ENCODE data around the gene ADGRG4.
A peak's percentile ranks its signal among the peaks of the same experiment; 100 is the strongest.
"Not testable (repeated sequence)": the region's sequence is repeated elsewhere in the genome, so short reads cannot be mapped to it uniquely, and the experiment has no call there.

Gene ADGRG4

GRCh38 chrX:136300721-136301120, at the start of gene ADGRG4:
Gene ADGRG4, plus strand, starts transcription at chrX:136300963. Its CDS starts 7,815 bp downstream, at chrX:136308778.
- DNase-seq (ENCODE audit: low read depth) = not testable (repeated sequence)

GRCh38 chrX:136251041-136251991, 49.4 kb upstream of the ADGRG4 start, which contains the start of gene MAP7D3:
Gene MAP7D3, minus strand, starts transcription at chrX:136251400. Its CDS starts 42 bp downstream, at chrX:136251358.
- DNase-seq (ENCODE audit: low read depth) = peak; percentile 45

GRCh38 chrX:136255541-136255940, 45.2 kb upstream of the ADGRG4 start:
- no peak for DNase-seq (ENCODE audit: low read depth)

GRCh38 chrX:136256026-136256425, 44.7 kb upstream of the ADGRG4 start:
- DNase-seq (ENCODE audit: low read depth) = no peak

- DNase-seq (ENCODE audit: low read depth) = no peak
Measured at GRCh38 chrX:136258951-136259350, 41.8 kb upstream of the ADGRG4 start.

- DNase-seq (ENCODE audit: low read depth) = no peak
Measured at GRCh38 chrX:136259543-136259942, 41.2 kb upstream of the ADGRG4 start.

- DNase-seq (ENCODE audit: low read depth) = no peak
Measured at GRCh38 chrX:136260776-136261175, 40.0 kb upstream of the ADGRG4 start.

- DNase-seq (ENCODE audit: low read depth) = no peak
Measured at GRCh38 chrX:136261321-136261720, 39.4 kb upstream of the ADGRG4 start.

- no peak for DNase-seq (ENCODE audit: low read depth)
Measured at GRCh38 chrX:136262243-136262642, 38.5 kb upstream of the ADGRG4 start.

- no peak for DNase-seq (ENCODE audit: low read depth)
Measured at GRCh38 chrX:136262812-136263315, 37.9 kb upstream of the ADGRG4 start.

- no peak for DNase-seq (ENCODE audit: low read depth)
Measured at GRCh38 chrX:136266828-136267227, 33.9 kb upstream of the ADGRG4 start.

- peak; percentile 19 for DNase-seq (ENCODE audit: low read depth)
Measured at GRCh38 chrX:136268051-136269048, 32.4 kb upstream of the ADGRG4 start.

GRCh38 chrX:136269921-136270320, 30.8 kb upstream of the ADGRG4 start:
- DNase-seq (ENCODE audit: low read depth) = no peak

GRCh38 chrX:136271300-136271699, 29.5 kb upstream of the ADGRG4 start:
- DNase-seq (ENCODE audit: low read depth) = no peak

GRCh38 chrX:136272325-136272724, 28.4 kb upstream of the ADGRG4 start:
- DNase-seq (ENCODE audit: low read depth) = no peak

GRCh38 chrX:136273986-136274385, 26.8 kb upstream of the ADGRG4 start:
- no peak for DNase-seq (ENCODE audit: low read depth)

GRCh38 chrX:136275553-136275952, 25.2 kb upstream of the ADGRG4 start:
- no peak for DNase-seq (ENCODE audit: low read depth)

- DNase-seq (ENCODE audit: low read depth) = not testable (repeated sequence)
Measured at GRCh38 chrX:136286375-136286774, 14.4 kb upstream of the ADGRG4 start.

GRCh38 chrX:136291824-136292223, 8.9 kb upstream of the ADGRG4 start:
- DNase-seq (ENCODE audit: low read depth) = no peak

- no peak for DNase-seq (ENCODE audit: low read depth)
Measured at GRCh38 chrX:136292656-136293055, 8.1 kb upstream of the ADGRG4 start.

GRCh38 chrX:136295380-136295779, 5.4 kb upstream of the ADGRG4 start:
- no peak for DNase-seq (ENCODE audit: low read depth)

GRCh38 chrX:136303041-136303440, 2.3 kb downstream of the ADGRG4 start:
- no peak for DNase-seq (ENCODE audit: low read depth)
